HG02884 (cell line): ENCODE measurements around the gene DRD3.

Source experiments
- ATAC-seq: cut with Tn5 transposase; IDR thresholded peaks from one replicate; pipeline ENCODE4 v1.9.1; 2021; ENCODE audit warnings: mild to moderate bottlenecking, moderate library complexity; ENCODE audit not compliant: unreplicated experiment

DRD3 gene

GRCh38 chr3:114178770-114179368 is at the start of gene DRD3:
TSS of gene DRD3 (minus strand) at chr3:114179052. CDS start at chr3:114171992, 7,060 bp downstream.
- no peak for ATAC-seq

- no peak for ATAC-seq
Measured at GRCh38 chr3:114227076-114227475, 48.2 kb upstream of the DRD3 start.

GRCh38 chr3:114226313-114226712 is 47.5 kb upstream of the DRD3 start:
- no peak for ATAC-seq

GRCh38 chr3:114223143-114223542 is 44.3 kb upstream of the DRD3 start:
- ATAC-seq, result peak; percentile 87

GRCh38 chr3:114221881-114222264 is 43.0 kb upstream of the DRD3 start:
- ATAC-seq, result no peak

GRCh38 chr3:114221165-114221880 is 42.5 kb upstream of the DRD3 start:
- no peak for ATAC-seq

- ATAC-seq, result no peak
Measured at GRCh38 chr3:114219741-114220140, 40.9 kb upstream of the DRD3 start.

- ATAC-seq, result no peak
Measured at GRCh38 chr3:114218578-114219185, 39.8 kb upstream of the DRD3 start.

GRCh38 chr3:114218006-114218405 is 39.2 kb upstream of the DRD3 start:
- no peak for ATAC-seq

- ATAC-seq, result no peak
Measured at GRCh38 chr3:114217266-114217665, 38.4 kb upstream of the DRD3 start.

GRCh38 chr3:114216186-114216970 is 37.5 kb upstream of the DRD3 start:
- ATAC-seq, result no peak

GRCh38 chr3:114214542-114215341 is 35.9 kb upstream of the DRD3 start:
- no peak for ATAC-seq

- peak; percentile 83 for ATAC-seq
Measured at GRCh38 chr3:114213627-114214541, 35.0 kb upstream of the DRD3 start.

- peak; percentile 12 for ATAC-seq
Measured at GRCh38 chr3:114213292-114213626, 34.4 kb upstream of the DRD3 start.

- no peak for ATAC-seq
Measured at GRCh38 chr3:114212646-114213045, 33.8 kb upstream of the DRD3 start.

GRCh38 chr3:114207768-114208167 is 28.9 kb upstream of the DRD3 start:
- peak; percentile 76 for ATAC-seq

GRCh38 chr3:114206342-114206741 is 27.5 kb upstream of the DRD3 start:
- ATAC-seq, result no peak

- ATAC-seq, result no peak
Measured at GRCh38 chr3:114205541-114205940, 26.7 kb upstream of the DRD3 start.

GRCh38 chr3:114194750-114195149 is 15.9 kb upstream of the DRD3 start:
- ATAC-seq, result no peak

- no peak for ATAC-seq
Measured at GRCh38 chr3:114192136-114192535, 13.3 kb upstream of the DRD3 start.
